Esophagus muscularis mucosa (tissue), 3 donors: ENCODE results near the gene ARL15.

ENCODE experiments used
- POLR2A ChIP-seq: fragments of 450-650 bp; IDR thresholded peaks from one replicate; pipeline ENCODE4 v1.6.1; 2017; ENCODE audit warnings: antibody characterized with exemption, moderate library complexity, mild to moderate bottlenecking, low read depth
- POLR2AphosphoS5 ChIP-seq, 2 donors: sonication (generic); formaldehyde crosslinking; IDR thresholded peaks; one replicate each; pipeline ENCODE4 v1.6.1; 2017; ENCODE audit warnings: antibody characterized with exemption in 2 of 2
- TF ChIP-seq, protein P1 (sequence below), 3 experiments: fragments of 200-600 bp in 2 of 3; fragments of 450-650 bp in 1 of 3; sonication (generic) in 2 of 3; IDR thresholded peaks; one replicate each; pipeline ENCODE4 v1.5.1; 2017 to 2019; ENCODE audit warnings: antibody characterized with exemption in 3 of 3, mild to moderate bottlenecking in 2 of 3, moderate library complexity in 1 of 3

DNA sequence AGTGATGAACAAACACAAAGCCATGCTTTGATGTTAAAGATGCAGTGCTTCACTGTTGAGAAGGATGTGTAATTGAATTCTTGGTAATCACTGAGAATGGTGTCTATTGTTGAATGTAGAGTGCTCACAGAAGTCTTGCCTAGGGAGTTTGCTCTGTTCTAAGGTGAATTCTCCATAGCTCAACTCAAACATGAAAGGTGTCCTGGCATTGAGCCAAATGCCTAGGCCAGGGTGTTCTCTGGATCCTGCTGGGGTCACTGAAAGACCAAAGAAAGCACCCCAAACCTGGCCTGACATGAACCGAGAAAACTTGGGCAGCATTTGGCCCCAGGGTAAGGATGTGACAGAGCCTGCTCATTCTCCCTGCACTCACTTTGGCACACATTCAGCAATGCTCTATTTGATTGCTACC lies 217.3 kb downstream of the ARL15 start:
- TF ChIP-seq POLR2A (no peak), POLR2AphosphoS5 (IDR thresholded peaks at IDR 0.05) (no peak)
- TF ChIP-seq, protein P1, sequence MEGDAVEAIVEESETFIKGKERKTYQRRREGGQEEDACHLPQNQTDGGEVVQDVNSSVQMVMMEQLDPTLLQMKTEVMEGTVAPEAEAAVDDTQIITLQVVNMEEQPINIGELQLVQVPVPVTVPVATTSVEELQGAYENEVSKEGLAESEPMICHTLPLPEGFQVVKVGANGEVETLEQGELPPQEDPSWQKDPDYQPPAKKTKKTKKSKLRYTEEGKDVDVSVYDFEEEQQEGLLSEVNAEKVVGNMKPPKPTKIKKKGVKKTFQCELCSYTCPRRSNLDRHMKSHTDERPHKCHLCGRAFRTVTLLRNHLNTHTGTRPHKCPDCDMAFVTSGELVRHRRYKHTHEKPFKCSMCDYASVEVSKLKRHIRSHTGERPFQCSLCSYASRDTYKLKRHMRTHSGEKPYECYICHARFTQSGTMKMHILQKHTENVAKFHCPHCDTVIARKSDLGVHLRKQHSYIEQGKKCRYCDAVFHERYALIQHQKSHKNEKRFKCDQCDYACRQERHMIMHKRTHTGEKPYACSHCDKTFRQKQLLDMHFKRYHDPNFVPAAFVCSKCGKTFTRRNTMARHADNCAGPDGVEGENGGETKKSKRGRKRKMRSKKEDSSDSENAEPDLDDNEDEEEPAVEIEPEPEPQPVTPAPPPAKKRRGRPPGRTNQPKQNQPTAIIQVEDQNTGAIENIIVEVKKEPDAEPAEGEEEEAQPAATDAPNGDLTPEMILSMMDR (IDR thresholded peaks at IDR 0.05), result no peak
